ENCODE data around the gene TBXAS1. TPM values are rescaled to one million over a fixed set of nuclear protein-coding genes. Genes with fewer than 3 reads are reported as not detected.
"Not testable (repeated sequence)": the region's sequence is repeated elsewhere in the genome, so short reads cannot be mapped to it uniquely, and the experiment has no call there.

TBXAS1 gene
- total and polyA plus RNA-seq, 2 experiments from 2014 or later: 1.3 TPM; not detected in 1

- TF ChIP-seq, protein P1, sequence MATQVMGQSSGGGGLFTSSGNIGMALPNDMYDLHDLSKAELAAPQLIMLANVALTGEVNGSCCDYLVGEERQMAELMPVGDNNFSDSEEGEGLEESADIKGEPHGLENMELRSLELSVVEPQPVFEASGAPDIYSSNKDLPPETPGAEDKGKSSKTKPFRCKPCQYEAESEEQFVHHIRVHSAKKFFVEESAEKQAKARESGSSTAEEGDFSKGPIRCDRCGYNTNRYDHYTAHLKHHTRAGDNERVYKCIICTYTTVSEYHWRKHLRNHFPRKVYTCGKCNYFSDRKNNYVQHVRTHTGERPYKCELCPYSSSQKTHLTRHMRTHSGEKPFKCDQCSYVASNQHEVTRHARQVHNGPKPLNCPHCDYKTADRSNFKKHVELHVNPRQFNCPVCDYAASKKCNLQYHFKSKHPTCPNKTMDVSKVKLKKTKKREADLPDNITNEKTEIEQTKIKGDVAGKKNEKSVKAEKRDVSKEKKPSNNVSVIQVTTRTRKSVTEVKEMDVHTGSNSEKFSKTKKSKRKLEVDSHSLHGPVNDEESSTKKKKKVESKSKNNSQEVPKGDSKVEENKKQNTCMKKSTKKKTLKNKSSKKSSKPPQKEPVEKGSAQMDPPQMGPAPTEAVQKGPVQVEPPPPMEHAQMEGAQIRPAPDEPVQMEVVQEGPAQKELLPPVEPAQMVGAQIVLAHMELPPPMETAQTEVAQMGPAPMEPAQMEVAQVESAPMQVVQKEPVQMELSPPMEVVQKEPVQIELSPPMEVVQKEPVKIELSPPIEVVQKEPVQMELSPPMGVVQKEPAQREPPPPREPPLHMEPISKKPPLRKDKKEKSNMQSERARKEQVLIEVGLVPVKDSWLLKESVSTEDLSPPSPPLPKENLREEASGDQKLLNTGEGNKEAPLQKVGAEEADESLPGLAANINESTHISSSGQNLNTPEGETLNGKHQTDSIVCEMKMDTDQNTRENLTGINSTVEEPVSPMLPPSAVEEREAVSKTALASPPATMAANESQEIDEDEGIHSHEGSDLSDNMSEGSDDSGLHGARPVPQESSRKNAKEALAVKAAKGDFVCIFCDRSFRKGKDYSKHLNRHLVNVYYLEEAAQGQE (IDR thresholded peaks at IDR 0.05; ENCODE audit: unreplicated experiment): no peak
- TF ChIP-seq ZNF331 (CRISPR knock-in tag; IDR thresholded peaks at IDR 0.05; ENCODE audit: low read depth) (no peak), NANOG (IDR thresholded peaks at IDR 0.05; ENCODE audit: borderline replicate concordance) (no peak), EZH2phosphoT487 (IDR thresholded peaks at IDR 0.05; ENCODE audit: unreplicated experiment) (no peak), EZH2 (IDR thresholded peaks at IDR 0.05; ENCODE audit: low read depth, unreplicated experiment) (no peak), ZNF114 (CRISPR knock-in tag; IDR thresholded peaks at IDR 0.05) (no peak), POLR2AphosphoS5 (IDR thresholded peaks at IDR 0.05; ENCODE audit: low read depth) (no peak)
- TF ChIP-seq, protein P2, sequence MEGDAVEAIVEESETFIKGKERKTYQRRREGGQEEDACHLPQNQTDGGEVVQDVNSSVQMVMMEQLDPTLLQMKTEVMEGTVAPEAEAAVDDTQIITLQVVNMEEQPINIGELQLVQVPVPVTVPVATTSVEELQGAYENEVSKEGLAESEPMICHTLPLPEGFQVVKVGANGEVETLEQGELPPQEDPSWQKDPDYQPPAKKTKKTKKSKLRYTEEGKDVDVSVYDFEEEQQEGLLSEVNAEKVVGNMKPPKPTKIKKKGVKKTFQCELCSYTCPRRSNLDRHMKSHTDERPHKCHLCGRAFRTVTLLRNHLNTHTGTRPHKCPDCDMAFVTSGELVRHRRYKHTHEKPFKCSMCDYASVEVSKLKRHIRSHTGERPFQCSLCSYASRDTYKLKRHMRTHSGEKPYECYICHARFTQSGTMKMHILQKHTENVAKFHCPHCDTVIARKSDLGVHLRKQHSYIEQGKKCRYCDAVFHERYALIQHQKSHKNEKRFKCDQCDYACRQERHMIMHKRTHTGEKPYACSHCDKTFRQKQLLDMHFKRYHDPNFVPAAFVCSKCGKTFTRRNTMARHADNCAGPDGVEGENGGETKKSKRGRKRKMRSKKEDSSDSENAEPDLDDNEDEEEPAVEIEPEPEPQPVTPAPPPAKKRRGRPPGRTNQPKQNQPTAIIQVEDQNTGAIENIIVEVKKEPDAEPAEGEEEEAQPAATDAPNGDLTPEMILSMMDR (conservative IDR thresholded peaks at IDR 0.05; ENCODE audit: low read depth in 2 of 2): no peak
- TF ChIP-seq, protein P3, sequence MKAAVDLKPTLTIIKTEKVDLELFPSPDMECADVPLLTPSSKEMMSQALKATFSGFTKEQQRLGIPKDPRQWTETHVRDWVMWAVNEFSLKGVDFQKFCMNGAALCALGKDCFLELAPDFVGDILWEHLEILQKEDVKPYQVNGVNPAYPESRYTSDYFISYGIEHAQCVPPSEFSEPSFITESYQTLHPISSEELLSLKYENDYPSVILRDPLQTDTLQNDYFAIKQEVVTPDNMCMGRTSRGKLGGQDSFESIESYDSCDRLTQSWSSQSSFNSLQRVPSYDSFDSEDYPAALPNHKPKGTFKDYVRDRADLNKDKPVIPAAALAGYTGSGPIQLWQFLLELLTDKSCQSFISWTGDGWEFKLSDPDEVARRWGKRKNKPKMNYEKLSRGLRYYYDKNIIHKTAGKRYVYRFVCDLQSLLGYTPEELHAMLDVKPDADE (IDR thresholded peaks at IDR 0.05): no peak
These were observed 72.8 kb downstream of the TBXAS1 start (continued) for GRCh38 chr7:139901901-139902300.

GRCh38 chr7:139902436-139903102, 73.5 kb downstream of the TBXAS1 start:
- DNase-seq (ENCODE audit: low spot score) (no peak), ATAC-seq (no peak)

GRCh38 chr7:139903103-139903477, 74.0 kb downstream of the TBXAS1 start:
- not testable (repeated sequence) for H3F3A ChIP-seq (replicated peaks; ENCODE audit: low read depth); H3K27me3 Mint-ChIP-seq (ENCODE audit: insufficient read depth, low read depth, poor library complexity); DNase-seq (ENCODE audit: low spot score); H3K36me3 ChIP-seq (ENCODE audit: insufficient read depth); H4K20me1 ChIP-seq (replicated peaks; ENCODE audit: insufficient read depth); H3K4me1 ChIP-seq (ENCODE audit: insufficient read depth); H3K4me1 Mint-ChIP-seq; H3K27me3 ChIP-seq (ENCODE audit: insufficient read depth); H3K79me2 ChIP-seq (replicated peaks; ENCODE audit: insufficient read depth); H3K27ac ChIP-seq (ENCODE audit: low read depth); H3K4me3 ChIP-seq; H3K9me2 ChIP-seq (ENCODE audit: insufficient read depth); H3K4me2 ChIP-seq; H3K4me3 Mint-ChIP-seq; H3K36me3 Mint-ChIP-seq (ENCODE audit: low read depth); H3K9me3 Mint-ChIP-seq; H3K27ac Mint-ChIP-seq; ATAC-seq; H2AFZ ChIP-seq

More at GRCh38 chr7:139902436-139903102, 73.5 kb downstream of the TBXAS1 start:
- no peak overlapping the region for H3K4me3 Mint-ChIP-seq
- no peaks in the 10 kb centered on the region for H3K4me1 ChIP-seq (ENCODE audit: insufficient read depth)
- TF ChIP-seq ZNF331 (CRISPR knock-in tag; IDR thresholded peaks at IDR 0.05; ENCODE audit: low read depth) (no peak), ZNF114 (CRISPR knock-in tag; IDR thresholded peaks at IDR 0.05) (no peak)
- peaks cover 2% of the 10 kb centered on the region for H3K27me3 Mint-ChIP-seq (ENCODE audit: insufficient read depth, low read depth, poor library complexity)
- H3K27ac ChIP-seq (ENCODE audit: low read depth): no peak overlapping the region
- H3K9me3 Mint-ChIP-seq: peaks cover 3% of the 10 kb centered on the region; the same call in 1 of the 3 replicates
- H3K9me2 ChIP-seq (ENCODE audit: insufficient read depth): peaks cover 8% of the 10 kb centered on the region; the same call in 1 of the 2 replicates
- no peaks in the 10 kb centered on the region for H3K36me3 ChIP-seq (ENCODE audit: insufficient read depth)
- H3K79me2 ChIP-seq (replicated peaks; ENCODE audit: insufficient read depth): no peaks in the 10 kb centered on the region
- no peaks in the 10 kb centered on the region for H4K20me1 ChIP-seq (replicated peaks; ENCODE audit: insufficient read depth)
- H3K4me3 ChIP-seq: no peak overlapping the region
- no peaks in the 10 kb centered on the region for H3K4me1 Mint-ChIP-seq
- no peaks in the 10 kb centered on the region for H3F3A ChIP-seq (replicated peaks; ENCODE audit: low read depth)
- no peaks in the 10 kb centered on the region for H3K27me3 ChIP-seq (ENCODE audit: insufficient read depth)
- no peak overlapping the region for H3K4me2 ChIP-seq
- no peaks in the 10 kb centered on the region for H3K36me3 Mint-ChIP-seq (ENCODE audit: low read depth)
- H3K27ac Mint-ChIP-seq: no peak overlapping the region
- H2AFZ ChIP-seq: no peak overlapping the region
